ENCODE measurements around the gene TAF4. TPM values are rescaled to one million over a fixed set of nuclear protein-coding genes. Genes with fewer than 3 reads are reported as not detected.
A peak's percentile ranks its signal among the peaks of the same experiment; 100 is the strongest.
"Not testable (repeated sequence)": the region's sequence is repeated elsewhere in the genome, so short reads cannot be mapped to it uniquely, and the experiment has no call there.

The TAF4 gene
- total RNA-seq, 6 experiments from 2014 or later, result 9.0 to 13.0 (median 11.3) TPM

DNA sequence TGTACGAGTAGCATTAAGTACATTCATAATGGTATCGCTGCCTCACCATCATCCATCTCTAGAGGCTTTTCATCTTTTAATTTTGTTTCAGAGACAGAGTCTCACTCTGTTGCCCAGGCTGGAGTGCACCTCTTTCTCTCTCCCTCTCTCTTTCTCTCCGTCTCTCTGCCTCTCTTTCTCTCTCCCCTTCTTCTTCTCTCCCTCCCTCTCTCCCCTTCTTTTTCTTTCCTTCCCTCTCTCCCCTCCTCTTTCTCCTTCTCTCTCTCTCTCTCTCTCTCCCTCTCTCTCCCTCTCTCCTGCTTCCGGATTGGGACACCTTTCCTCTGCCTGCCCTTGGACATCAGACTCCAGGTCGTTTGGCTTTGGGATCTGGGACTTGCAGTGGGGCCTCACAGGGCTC lies 17.6 kb upstream of the TAF4 start:
- Histone ChIP-seq H3K36me3 (no peaks in the 10 kb centered on the region), H3K27ac (no peak overlapping the region), H3K4me3 (no peak overlapping the region), H3K4me1 (no peaks in the 10 kb centered on the region), H3K9me3 (no peaks in the 10 kb centered on the region), H3K27me3 (no peaks in the 10 kb centered on the region)
- intact Hi-C loops (cut with DNase I), result no loop called here
- WGBS (ENCODE audit: insufficient coverage, low coverage, low lambda C conversion rate, missing lambda C conversion rate), result 58% methylated on average over 5 of the region's 5 CpGs
- ATAC-seq (no peak), DNase-seq (peak in 1 of 3 donors; percentile 23)
- TF ChIP-seq, protein P1, sequence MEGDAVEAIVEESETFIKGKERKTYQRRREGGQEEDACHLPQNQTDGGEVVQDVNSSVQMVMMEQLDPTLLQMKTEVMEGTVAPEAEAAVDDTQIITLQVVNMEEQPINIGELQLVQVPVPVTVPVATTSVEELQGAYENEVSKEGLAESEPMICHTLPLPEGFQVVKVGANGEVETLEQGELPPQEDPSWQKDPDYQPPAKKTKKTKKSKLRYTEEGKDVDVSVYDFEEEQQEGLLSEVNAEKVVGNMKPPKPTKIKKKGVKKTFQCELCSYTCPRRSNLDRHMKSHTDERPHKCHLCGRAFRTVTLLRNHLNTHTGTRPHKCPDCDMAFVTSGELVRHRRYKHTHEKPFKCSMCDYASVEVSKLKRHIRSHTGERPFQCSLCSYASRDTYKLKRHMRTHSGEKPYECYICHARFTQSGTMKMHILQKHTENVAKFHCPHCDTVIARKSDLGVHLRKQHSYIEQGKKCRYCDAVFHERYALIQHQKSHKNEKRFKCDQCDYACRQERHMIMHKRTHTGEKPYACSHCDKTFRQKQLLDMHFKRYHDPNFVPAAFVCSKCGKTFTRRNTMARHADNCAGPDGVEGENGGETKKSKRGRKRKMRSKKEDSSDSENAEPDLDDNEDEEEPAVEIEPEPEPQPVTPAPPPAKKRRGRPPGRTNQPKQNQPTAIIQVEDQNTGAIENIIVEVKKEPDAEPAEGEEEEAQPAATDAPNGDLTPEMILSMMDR (IDR thresholded peaks at IDR 0.05), result no peak
- no peak for TF ChIP-seq POLR2A (IDR thresholded peaks at IDR 0.05)

DNA sequence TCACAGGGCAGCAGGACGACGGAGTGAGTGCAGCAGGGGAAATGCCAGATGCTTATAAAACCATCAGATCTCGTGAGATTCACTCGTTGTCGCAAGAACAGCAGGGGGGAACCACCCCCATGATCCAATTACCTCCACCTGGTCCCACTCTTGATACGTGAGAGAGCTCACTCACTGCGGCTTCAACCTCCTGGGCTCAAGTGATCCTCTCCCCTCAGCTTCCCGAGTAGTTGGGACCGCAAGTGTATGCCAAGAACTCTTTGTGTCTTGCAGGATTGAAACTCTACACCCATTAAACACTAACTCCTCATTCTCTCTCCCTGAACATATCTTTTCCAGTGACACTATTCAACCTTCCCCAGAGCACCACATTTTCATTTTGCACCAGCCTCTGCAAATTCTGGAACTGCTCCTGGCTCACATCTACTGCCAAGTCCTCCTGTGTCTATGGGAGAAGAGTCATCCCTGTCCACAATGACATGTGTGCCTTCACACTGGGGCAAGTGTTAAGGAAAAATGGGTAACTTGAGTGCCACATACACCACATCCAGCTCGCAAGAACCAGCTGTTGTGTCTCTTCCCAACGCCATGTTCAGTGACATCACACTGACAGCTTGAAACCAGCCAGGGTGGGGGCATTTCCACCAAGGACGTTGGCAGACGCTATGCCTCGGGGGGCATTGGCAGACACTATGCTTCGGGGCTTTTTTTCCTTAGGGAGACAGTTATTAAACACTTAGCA lies 14.7 kb upstream of the TAF4 start:
- Histone ChIP-seq H3K4me3 (no peak overlapping the region), H3K36me3 (no peaks in the 10 kb centered on the region), H3K9me3 (peaks cover 0 to 9% (median 0%) of the 10 kb centered on the region in 4 donors), H3K4me1 (no peaks in the 10 kb centered on the region), H3K27me3 (no peaks in the 10 kb centered on the region), H3K27ac (no peak overlapping the region)
- DNase-seq, result peak in 1 of 3 donors; percentile 22
- intact Hi-C loops (cut with DNase I), result no loop called here
- ATAC-seq, result no peak
- WGBS (ENCODE audit: insufficient coverage, low coverage, low lambda C conversion rate, missing lambda C conversion rate), result 64% methylated on average over 10 of the region's 15 CpGs
- TF ChIP-seq, protein P1 (IDR thresholded peaks at IDR 0.05), result no peak
- no peak for TF ChIP-seq POLR2A (IDR thresholded peaks at IDR 0.05)

DNA sequence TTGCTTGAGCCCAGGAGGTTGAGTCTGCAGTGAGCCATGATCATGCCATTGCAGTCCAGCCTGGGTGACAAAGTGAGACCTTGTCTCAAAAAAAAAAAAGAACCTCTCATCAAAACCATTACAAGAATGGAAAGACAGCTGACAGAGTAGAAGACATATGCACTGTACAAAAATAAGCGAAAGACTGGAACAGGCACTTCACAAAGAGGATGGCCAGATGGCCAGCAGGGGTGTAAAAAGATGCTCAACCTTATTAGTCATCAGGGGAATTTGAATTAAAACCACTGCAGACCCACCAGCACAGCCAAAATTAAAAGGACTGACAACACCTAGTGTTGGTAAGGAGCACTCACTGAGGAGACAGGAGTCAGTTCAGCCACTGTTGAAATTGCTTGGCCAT lies 13.5 kb upstream of the TAF4 start:
- H3K4me1 ChIP-seq, result no peaks in the 10 kb centered on the region
- no peaks in the 10 kb centered on the region for H3K36me3 ChIP-seq
- H3K27ac ChIP-seq, result no peak overlapping the region
- TF ChIP-seq, protein P1 (IDR thresholded peaks at IDR 0.05), result no peak
- no peak for TF ChIP-seq POLR2A (IDR thresholded peaks at IDR 0.05)
- no peak for ATAC-seq
- no peaks in the 10 kb centered on the region for H3K27me3 ChIP-seq
- intact Hi-C loops (cut with DNase I), result no loop called here
- H3K9me3 ChIP-seq, result peaks cover 0 to 10% (median 0%) of the 10 kb centered on the region in 4 donors
- peak in 1 of 3 donors; percentile 5 for DNase-seq
- H3K4me3 ChIP-seq, result no peak overlapping the region
- WGBS (ENCODE audit: insufficient coverage, low coverage, low lambda C conversion rate, missing lambda C conversion rate), result 100% methylated on average over 1 of the region's 1 CpG

DNA sequence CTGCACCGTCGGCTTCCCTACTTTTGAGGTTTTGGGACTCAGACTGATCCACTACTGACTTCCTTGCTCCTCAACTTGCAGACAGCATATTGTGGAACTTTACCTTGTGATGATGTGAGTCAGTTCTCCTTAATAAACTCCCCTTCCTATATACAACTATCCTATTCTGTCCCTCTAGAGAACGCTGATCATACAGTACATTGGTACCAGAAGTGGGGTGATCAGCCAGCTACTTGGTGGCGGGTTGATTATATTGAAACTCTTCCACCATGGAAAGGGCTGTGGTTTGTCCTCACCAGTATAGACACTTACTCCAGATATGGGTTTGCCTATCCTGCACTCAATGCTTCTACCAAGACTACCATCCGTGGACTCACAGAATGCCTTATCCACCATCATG lies 7.6 kb upstream of the TAF4 start:
- no CpG with 5 or more reads among the region's 5 CpGs for WGBS (ENCODE audit: insufficient coverage, low coverage, low lambda C conversion rate, missing lambda C conversion rate)
- no peaks in the 10 kb centered on the region for H3K4me1 ChIP-seq
- TF ChIP-seq, protein P1 (IDR thresholded peaks at IDR 0.05), result no peak
- TF ChIP-seq POLR2A (IDR thresholded peaks at IDR 0.05), result no peak
- H3K27ac ChIP-seq, result no peak overlapping the region
- H3K27me3 ChIP-seq, result no peaks in the 10 kb centered on the region
- H3K9me3 ChIP-seq, result peaks cover 0 to 10% (median 0%) of the 10 kb centered on the region in 4 donors
- ATAC-seq (no peak), DNase-seq (no peak)
- H3K36me3 ChIP-seq, result no peaks in the 10 kb centered on the region
- H3K4me3 ChIP-seq, result no peak overlapping the region
- intact Hi-C loops (cut with DNase I), result no loop called here

DNA sequence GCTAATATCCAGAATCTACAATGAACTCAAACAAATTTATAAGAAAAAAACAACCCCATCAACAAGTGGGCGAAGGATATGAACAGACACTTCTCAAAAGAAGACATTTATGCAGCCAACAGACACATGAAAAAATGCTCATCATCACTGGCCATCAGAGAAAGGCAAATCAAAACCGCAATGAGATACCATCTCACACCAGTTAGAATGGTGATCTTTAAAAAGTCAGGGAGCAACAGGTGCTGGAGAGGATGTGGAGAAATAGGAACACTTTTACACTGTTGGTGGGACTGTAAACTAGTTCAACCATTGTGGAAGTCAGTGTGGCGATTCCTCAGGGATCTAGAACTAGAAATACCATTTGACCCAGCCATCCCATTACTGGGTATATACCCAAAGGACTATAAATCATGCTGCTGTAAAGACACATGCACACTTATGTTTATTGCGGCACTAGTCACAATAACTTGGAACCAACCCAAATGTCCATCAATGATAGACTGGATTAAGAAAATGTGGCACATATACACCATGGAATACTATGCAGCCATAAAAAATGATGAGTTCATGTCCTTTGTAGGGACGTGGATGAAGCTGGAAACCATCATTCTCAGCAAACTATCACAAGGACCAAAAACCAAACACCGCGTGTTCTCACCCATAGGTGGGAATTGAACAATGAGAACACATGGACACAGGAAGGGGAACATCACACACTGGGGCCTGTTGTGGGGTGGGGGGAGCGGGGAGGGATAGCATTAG lies 6.2 kb upstream of the TAF4 start:
- ATAC-seq; H3K4me3 ChIP-seq; H3K27ac ChIP-seq; H3K36me3 ChIP-seq; intact Hi-C loops (cut with DNase I); H3K9me3 ChIP-seq; DNase-seq; H3K27me3 ChIP-seq: not testable (repeated sequence)
- peaks cover 0 to 11% (median 0%) of the 10 kb centered on the region in 4 donors for H3K4me1 ChIP-seq
- WGBS (ENCODE audit: insufficient coverage, low coverage, low lambda C conversion rate, missing lambda C conversion rate), result 70% methylated on average over 5 of the region's 8 CpGs
